Peyer's patch (tissue), 4 donors: Measurements from ENCODE around the gene TMEM266.

Source experiments
- CTCF ChIP-seq, 6 experiments: fragments of 450-650 bp in 4 of 6; fragments of 200-600 bp in 2 of 6; sonication (generic) in 1 of 6; IDR thresholded peaks; one replicate each; pipeline ENCODE4 v1.5.1; 2017 to 2019; ENCODE audit warnings: antibody characterized with exemption in 6 of 6, mild to moderate bottlenecking in 3 of 6, moderate library complexity in 1 of 6
- POLR2A ChIP-seq, 2 donors: fragments of 450-650 bp; IDR thresholded peaks; one replicate each; pipeline ENCODE4 v1.5.1; 2017; ENCODE audit warnings: antibody characterized with exemption in 2 of 2, mild to moderate bottlenecking in 2 of 2, moderate library complexity in 2 of 2

- TF ChIP-seq POLR2A (IDR thresholded peaks at IDR 0.05) = no peak
- TF ChIP-seq CTCF (IDR thresholded peaks at IDR 0.05) = no peak
Observed at GRCh38 chr15:76204109-76204845, 144.5 kb downstream of the TMEM266 start.
